ENCODE results near the gene CCNJL.

Gene CCNJL

DNA sequence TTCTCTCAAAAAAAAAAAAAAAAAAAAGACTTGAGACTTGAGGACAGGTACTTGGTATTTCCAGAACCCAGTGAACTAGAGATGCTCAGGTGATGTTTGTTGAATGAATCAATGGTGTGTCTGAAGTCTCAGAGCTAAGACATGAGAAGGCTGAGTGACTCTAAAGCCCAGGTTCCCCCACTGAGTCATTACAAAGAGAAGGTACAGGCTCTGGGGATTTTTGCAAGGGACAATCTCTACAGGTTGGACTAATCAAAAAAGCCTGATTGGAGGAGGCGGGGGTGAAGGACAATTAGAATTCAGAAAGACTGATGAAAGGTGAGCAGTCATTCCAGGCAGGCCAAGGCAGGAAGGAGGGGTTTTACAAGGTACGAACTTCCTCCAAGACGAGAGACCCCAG is 91.3 kb downstream of the CCNJL start:
- CTCF ChIA-PET = interaction anchor here (0.7 kb wide), 1 partner anchor 639 kb away, joined by 4 read pairs; no protein-coding TSS in a partner anchor
- H3K36me3 Mint-ChIP-seq = no peaks in the 10 kb centered on the region
- H3K4me1 Mint-ChIP-seq = no peaks in the 10 kb centered on the region
- peaks cover 18% of the 10 kb centered on the region for H3K27me3 Mint-ChIP-seq
- no peak for DNase-seq
- no peaks in the 10 kb centered on the region for H3K9me3 Mint-ChIP-seq
- no peak overlapping the region for H3K27ac Mint-ChIP-seq
- no peak overlapping the region for H3K4me3 Mint-ChIP-seq

DNA sequence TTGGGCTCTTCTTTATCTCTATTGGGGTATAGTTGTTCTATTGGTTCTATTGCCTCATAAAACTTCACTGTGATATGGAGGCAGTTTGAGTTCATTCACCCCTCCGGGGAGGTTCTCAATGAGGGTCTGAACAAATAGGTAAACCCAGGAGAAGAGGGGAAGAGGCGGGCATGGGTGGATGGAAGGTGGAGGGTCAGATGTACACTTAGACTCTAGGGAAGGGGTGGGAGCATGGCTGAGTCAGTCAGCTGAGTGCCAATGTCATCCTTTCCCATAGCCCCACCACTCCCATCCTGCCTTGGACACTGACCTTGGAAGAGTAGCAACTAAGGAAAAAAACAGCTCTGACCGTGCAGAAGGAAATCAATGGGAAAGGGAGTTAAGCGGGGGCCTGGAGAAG is 93.0 kb downstream of the CCNJL start:
- H3K9me3 Mint-ChIP-seq = no peaks in the 10 kb centered on the region
- DNase-seq = no peak
- CTCF ChIA-PET = no interaction called here
- no peaks in the 10 kb centered on the region for H3K4me1 Mint-ChIP-seq
- H3K27me3 Mint-ChIP-seq = peaks cover 30% of the 10 kb centered on the region
- no peak overlapping the region for H3K27ac Mint-ChIP-seq
- no peak overlapping the region for H3K4me3 Mint-ChIP-seq
- no peaks in the 10 kb centered on the region for H3K36me3 Mint-ChIP-seq

- no peaks in the 10 kb centered on the region for H3K9me3 Mint-ChIP-seq
- H3K27ac Mint-ChIP-seq = no peak overlapping the region
- CTCF ChIA-PET = no interaction called here
- no peaks in the 10 kb centered on the region for H3K4me1 Mint-ChIP-seq
- no peaks in the 10 kb centered on the region for H3K36me3 Mint-ChIP-seq
- DNase-seq = no peak
- H3K27me3 Mint-ChIP-seq = peaks cover 16% of the 10 kb centered on the region
- H3K4me3 Mint-ChIP-seq = no peak overlapping the region
These were observed 98.8 kb downstream of the CCNJL start for GRCh38 chr5:160213537-160213936.

DNA sequence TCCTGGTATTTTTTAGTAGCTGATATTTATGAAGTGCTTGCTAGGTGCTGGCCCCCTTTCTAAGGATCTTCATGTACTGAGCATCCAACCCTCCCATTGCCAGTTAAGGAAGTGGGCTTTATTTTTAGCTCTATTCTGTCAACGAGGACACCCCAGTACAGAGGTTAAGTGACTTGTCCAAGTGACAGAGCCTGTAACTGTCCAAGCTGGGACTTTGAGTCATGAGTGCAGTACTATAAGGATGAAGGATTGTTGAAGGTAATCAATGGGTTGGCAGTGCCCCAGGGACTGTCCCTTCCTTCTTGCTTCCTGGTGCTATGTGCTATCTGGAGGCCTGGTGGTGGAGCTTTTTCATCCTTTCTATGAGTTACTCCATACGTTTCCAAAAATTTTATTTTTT is 101.0 kb downstream of the CCNJL start:
- Mint-ChIP-seq H3K27ac (no peak overlapping the region), H3K36me3 (no peaks in the 10 kb centered on the region)
- CTCF ChIA-PET = interaction anchor here (1.8 kb wide), 1 partner anchor 13 kb away, joined by 6 read pairs; no protein-coding TSS in a partner anchor

DNA sequence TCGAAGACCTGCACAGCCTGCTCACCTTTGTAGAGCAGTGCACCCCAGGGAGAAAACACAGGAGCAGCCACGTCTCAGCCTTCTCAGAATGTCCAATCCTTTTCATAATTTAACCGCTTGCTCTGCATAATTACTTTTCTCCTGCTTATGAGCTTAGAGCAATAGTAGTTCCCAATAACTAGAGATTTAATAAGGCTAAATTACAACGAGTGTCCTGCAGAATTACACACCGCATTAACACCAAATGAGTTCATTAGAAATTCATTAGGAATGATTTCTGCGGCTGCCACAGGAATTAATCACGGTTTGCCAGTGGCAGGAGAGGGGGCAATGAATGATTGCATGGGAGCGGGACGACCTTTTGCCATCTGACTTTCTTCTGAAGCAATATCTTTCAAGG is 101.8 kb downstream of the CCNJL start:
- CTCF ChIA-PET = interaction anchor here (1.8 kb wide), 1 partner anchor 12 kb away, joined by 6 read pairs; no protein-coding TSS in a partner anchor
- no peak overlapping the region for H3K4me3 Mint-ChIP-seq

More for the DNA sequence above, 101.0 kb downstream of the CCNJL start:
- no peak for DNase-seq
- no peaks in the 10 kb centered on the region for H3K9me3 Mint-ChIP-seq
- H3K4me1 Mint-ChIP-seq = no peaks in the 10 kb centered on the region
- H3K27me3 Mint-ChIP-seq = peaks cover 16% of the 10 kb centered on the region
- no peak overlapping the region for H3K4me3 Mint-ChIP-seq

GRCh38 chr5:160209917-160210316 is 102.4 kb downstream of the CCNJL start:
- CTCF ChIA-PET = interaction anchor here (0.6 kb wide), 1 partner anchor 136 kb away, joined by 3 read pairs; no protein-coding TSS in a partner anchor
- no peaks in the 10 kb centered on the region for H3K36me3 Mint-ChIP-seq
- no peak overlapping the region for H3K27ac Mint-ChIP-seq
- no peak for DNase-seq
- H3K9me3 Mint-ChIP-seq = no peaks in the 10 kb centered on the region
- peaks cover 9% of the 10 kb centered on the region for H3K27me3 Mint-ChIP-seq
- no peaks in the 10 kb centered on the region for H3K4me1 Mint-ChIP-seq
- no peak overlapping the region for H3K4me3 Mint-ChIP-seq

More for the DNA sequence above, 101.8 kb downstream of the CCNJL start:
- Mint-ChIP-seq H3K27me3 (peaks cover 12% of the 10 kb centered on the region), H3K36me3 (no peaks in the 10 kb centered on the region), H3K4me1 (no peaks in the 10 kb centered on the region), H3K9me3 (no peaks in the 10 kb centered on the region), H3K27ac (no peak overlapping the region)
- DNase-seq = no peak

GRCh38 chr5:160207061-160207460 is 105.3 kb downstream of the CCNJL start:
- Mint-ChIP-seq H3K4me1 (no peaks in the 10 kb centered on the region), H3K4me3 (no peak overlapping the region), H3K9me3 (no peaks in the 10 kb centered on the region), H3K27me3 (peaks cover 3% of the 10 kb centered on the region), H3K27ac (no peak overlapping the region), H3K36me3 (no peaks in the 10 kb centered on the region)
- no peak for DNase-seq
- CTCF ChIA-PET = no interaction called here

Measured in activated naive CD4-positive, alpha-beta T cell treated with anti-CD3 and anti-CD28 coated beads, Interleukin-2, amount 10 ng/mL, durations not matched to agents 7 days and 5 days (primary cell).